ENCODE measurements around the gene TCF23. TPM values are rescaled to one million over a fixed set of nuclear protein-coding genes. Genes with fewer than 3 reads are reported as not detected.

The TCF23 gene
- total and polyA plus RNA-seq, 2 of the 8 experiments (the other 6 are each of a cell fraction or from before 2014, with no cell fraction given) = 0.02 TPM; not detected in 1

DNA sequence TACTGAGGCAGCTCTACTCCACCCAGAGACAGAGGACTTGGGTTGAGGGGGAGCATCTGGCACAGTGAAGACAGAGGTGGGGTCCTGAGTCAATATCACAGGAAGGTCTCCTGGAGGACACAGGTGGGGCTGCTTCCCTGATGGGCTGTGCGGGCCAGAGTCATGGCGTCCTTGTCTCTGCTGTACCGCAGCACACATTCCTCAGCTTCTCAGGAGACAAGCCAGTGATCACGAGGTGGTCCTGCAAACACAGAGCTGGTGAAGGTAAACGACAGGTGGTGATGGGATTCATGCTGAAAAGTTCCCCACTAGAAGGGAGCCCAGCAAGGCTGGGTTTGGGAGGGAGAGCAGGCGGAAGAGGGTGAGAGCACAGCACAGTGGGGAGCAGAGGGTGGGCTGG is 9.7 kb downstream of the TCF23 start (continued):
- no peak for TF ChIP-seq EP300 (IDR thresholded peaks at IDR 0.05; ENCODE audit: borderline replicate concordance in 1 of 2, low read depth in 2 of 2, low read length in 2 of 2)
